B cell (primary cell): ENCODE measurements around the gene PTGER2.

ENCODE experiments used
- CTCF ChIP-seq: fragments of 200-600 bp; IDR thresholded peaks from one replicate; pipeline ENCODE4 v1.8.0; 2022; ENCODE audit warnings: antibody characterized with exemption, mild to moderate bottlenecking
- EZH2 ChIP-seq: IDR thresholded peaks from 2 replicates; pipeline ENCODE4 v1.6.1; 2012; ENCODE audit warnings: borderline replicate concordance, low read depth, mild to moderate bottlenecking, moderate library complexity, low read length; ENCODE audit not compliant: insufficient read depth, poor library complexity, severe bottlenecking

GRCh38 chr14:52325630-52326029, 11.5 kb downstream of the PTGER2 start:
- TF ChIP-seq EZH2 (no peak), CTCF (no peak)
